B cell (primary cell): ENCODE measurements around the gene PDGFC.

Experiments
- CTCF ChIP-seq: fragments of 200-600 bp; IDR thresholded peaks from one replicate; pipeline ENCODE4 v1.8.0; 2022; ENCODE audit warnings: antibody characterized with exemption, mild to moderate bottlenecking
- EZH2 ChIP-seq: IDR thresholded peaks from 2 replicates; pipeline ENCODE4 v1.6.1; 2012; ENCODE audit warnings: borderline replicate concordance, low read depth, mild to moderate bottlenecking, moderate library complexity, low read length; ENCODE audit not compliant: insufficient read depth, poor library complexity, severe bottlenecking

GRCh38 chr4:156941940-156942548 is 29.6 kb downstream of the PDGFC start:
- no peak for TF ChIP-seq CTCF
- no peak for TF ChIP-seq EZH2
